ENCODE data around the gene DPM1. TPM values are rescaled to one million over a fixed set of nuclear protein-coding genes. Genes with fewer than 3 reads are reported as not detected.

The DPM1 gene
- total and polyA plus RNA-seq, 2 of the 8 experiments (the other 6 are each of a cell fraction or from before 2014, with no cell fraction given) = 42.3 to 57.0 TPM

DNA sequence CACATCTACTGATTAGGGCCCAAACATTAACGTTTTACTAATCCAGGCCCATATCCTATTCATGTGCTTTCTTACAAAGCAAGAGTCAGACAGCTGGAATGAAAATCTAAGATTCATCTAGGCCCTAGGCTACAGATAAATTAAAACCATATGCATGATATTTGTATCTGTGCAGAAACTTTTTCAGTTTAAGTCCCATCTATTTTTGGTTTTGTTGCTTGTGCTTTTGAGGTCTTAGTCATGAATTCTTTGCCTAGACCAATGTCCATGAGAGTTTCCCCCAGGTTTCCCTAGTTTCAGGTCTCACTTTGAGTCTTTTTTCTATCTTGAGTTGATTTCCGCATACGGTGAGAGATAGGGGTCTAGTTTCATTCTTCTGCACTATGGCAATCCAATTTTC is 47.3 kb downstream of the DPM1 start:
- Histone ChIP-seq H3K23me2 (ENCODE audit: low read depth, low read length) (no peaks in the 10 kb centered on the region), H2BK5ac (ENCODE audit: low read depth, low read length) (no peak overlapping the region), H3K4me1 (replicated peaks in 1 of 4; ENCODE audit: control insufficient read depth in 3 of 4, insufficient read depth in 4 of 4, low read length in 3 of 4) (peaks cover 0 to 6% (median 3%) of the 10 kb centered on the region in 4 experiments; a peak in 2 of 7 replicates), H3K27me3 (replicated peaks in 1 of 4; ENCODE audit: control insufficient read depth in 3 of 4, extremely low read depth in 1 of 4, insufficient read depth in 3 of 4, low read length in 3 of 4) (no peaks in the 10 kb centered on the region), H2BK12ac (ENCODE audit: low read depth, low read length) (no peak overlapping the region), H3K4ac (replicated peaks; ENCODE audit: insufficient read length, low read depth, low read length) (no peak overlapping the region), H3K18ac (ENCODE audit: extremely low read depth, low read length) (no peak overlapping the region), H3K27ac (ENCODE audit: low read depth, low read length) (no peak overlapping the region), H2AFZ (ENCODE audit: low read length) (no peak overlapping the region), H3K23ac (ENCODE audit: insufficient read length) (no peak overlapping the region), H3K9me3 (ENCODE audit: insufficient read depth in 2 of 2, low read depth in 1 of 2, low read length in 1 of 2) (no peaks in the 10 kb centered on the region), H4K91ac (replicated peaks; ENCODE audit: insufficient read length, low read length) (no peak overlapping the region), H2BK120ac (replicated peaks; ENCODE audit: low read depth, low read length) (no peak overlapping the region), H2AK5ac (ENCODE audit: low read depth, low read length) (no peak overlapping the region), H4K20me1 (replicated peaks in 1 of 2; ENCODE audit: control insufficient read depth in 1 of 2, insufficient read depth in 2 of 2, low read length in 2 of 2) (peaks cover 38 to 57% of the 10 kb centered on the region in 2 experiments), H4K8ac (ENCODE audit: extremely low read depth, insufficient read depth, low read length) (no peak overlapping the region), H3K36me3 (ENCODE audit: control insufficient read depth in 2 of 4, insufficient read depth in 4 of 4, low read length in 3 of 4) (peaks cover 0 to 17% (median 2%) of the 10 kb centered on the region in 4 experiments; a peak in 4 of 8 replicates), H4K5ac (ENCODE audit: insufficient read length, low read depth, low read length) (no peak overlapping the region), H3K79me2 (ENCODE audit: control insufficient read depth in 1 of 2, insufficient read depth in 2 of 2, low read length in 2 of 2) (peaks cover 68 to 100% of the 10 kb centered on the region in 2 experiments), H2BK20ac (ENCODE audit: low read length) (no peak overlapping the region), H3K79me1 (ENCODE audit: low read depth, low read length) (0 out of 2 replicates have a peak, but pooled peaks cover 2% of the 10 kb centered on the region), H3K4me2 (ENCODE audit: insufficient read depth in 1 of 2, low read depth in 2 of 2, low read length in 2 of 2) (no peak overlapping the region), H3K56ac (replicated peaks; ENCODE audit: insufficient read length, low read depth, low read length) (no peak overlapping the region), H3K4me3 (ENCODE audit: extremely low read depth in 1 of 4, insufficient read depth in 2 of 4, low read depth in 3 of 4, low read length in 4 of 4) (no peak overlapping the region), H3K14ac (ENCODE audit: insufficient read length) (no peak overlapping the region), H2BK15ac (ENCODE audit: low read length) (no peak overlapping the region), H3K9ac (replicated peaks in 1 of 4; ENCODE audit: extremely low read depth in 1 of 4, low read depth in 3 of 4, low read length in 3 of 4) (no peak overlapping the region)
- DNase-seq (ENCODE audit: low read depth in 1 of 2, low spot score in 2 of 2) = no peak
- POLR2A ChIA-PET (ENCODE audit: partially characterized antibody) = interaction anchor here (1.0 to 13.0 kb wide), 4 partner anchors 11 to 47 kb away, joined by 4 to 206 read pairs (median 10); partner anchors contain the start of genes ADNP, DPM1 and MOCS3
- TF ChIP-seq HDAC6 (IDR thresholded peaks at IDR 0.05; ENCODE audit: low read depth, low read length) (no peak), SP1 (IDR thresholded peaks at IDR 0.05; ENCODE audit: low read depth, low read length) (no peak), SP2 (IDR thresholded peaks at IDR 0.05; ENCODE audit: low read length) (no peak), CTBP2 (IDR thresholded peaks at IDR 0.05; ENCODE audit: borderline replicate concordance, insufficient read depth, insufficient read length, low read length) (no peak), NANOG (IDR thresholded peaks at IDR 0.05; ENCODE audit: insufficient read depth, low read depth, low read length, poor library complexity, severe bottlenecking) (no peak), TBP (IDR thresholded peaks at IDR 0.05; ENCODE audit: low read depth, low read length) (no peak), TCF12 (IDR thresholded peaks at IDR 0.05; ENCODE audit: low read depth, low read length) (no peak), POLR2A (IDR thresholded peaks at IDR 0.05; ENCODE audit: control extremely low read depth in 1 of 2, low read depth in 2 of 2, low read length in 2 of 2) (no peak), CHD1 (IDR thresholded peaks at IDR 0.05; ENCODE audit: low read depth, low read length) (no peak), GABPA (IDR thresholded peaks at IDR 0.05; ENCODE audit: borderline replicate concordance, insufficient read depth, low read length) (no peak), TAF7 (optimal IDR thresholded peaks at IDR 0.05; ENCODE audit: borderline replicate concordance, low read depth, low read length) (no peak), MAFK (IDR thresholded peaks at IDR 0.05; ENCODE audit: low read depth, low read length) (no peak)
- TF ChIP-seq, protein P1, sequence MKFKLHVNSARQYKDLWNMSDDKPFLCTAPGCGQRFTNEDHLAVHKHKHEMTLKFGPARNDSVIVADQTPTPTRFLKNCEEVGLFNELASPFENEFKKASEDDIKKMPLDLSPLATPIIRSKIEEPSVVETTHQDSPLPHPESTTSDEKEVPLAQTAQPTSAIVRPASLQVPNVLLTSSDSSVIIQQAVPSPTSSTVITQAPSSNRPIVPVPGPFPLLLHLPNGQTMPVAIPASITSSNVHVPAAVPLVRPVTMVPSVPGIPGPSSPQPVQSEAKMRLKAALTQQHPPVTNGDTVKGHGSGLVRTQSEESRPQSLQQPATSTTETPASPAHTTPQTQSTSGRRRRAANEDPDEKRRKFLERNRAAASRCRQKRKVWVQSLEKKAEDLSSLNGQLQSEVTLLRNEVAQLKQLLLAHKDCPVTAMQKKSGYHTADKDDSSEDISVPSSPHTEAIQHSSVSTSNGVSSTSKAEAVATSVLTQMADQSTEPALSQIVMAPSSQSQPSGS (IDR thresholded peaks at IDR 0.05; ENCODE audit: low read length) = no peak
- no peak for FAIRE-seq
- CTCF ChIA-PET (ENCODE audit: partially characterized antibody) = interaction anchor here (1.2 to 3.9 kb wide), 7 partner anchors 9 to 276 kb away, joined by 3 to 14 read pairs (median 5); no protein-coding TSS in a partner anchor
- WGBS, 2 experiments (ENCODE audit: extremely low coverage in 1 of 2, insufficient coverage in 1 of 2, insufficient read length in 1 of 2, insufficient replicate concordance in 2 of 2, low coverage in 1 of 2, low lambda C conversion rate in 2 of 2, missing lambda C conversion rate in 1 of 2) = 93% methylated on average over 3 of the region's 3 CpGs; no CpG with 5 or more reads in 1 of the 2 experiments
